NCI-H2107 (cell line): ENCODE measurements around the gene BABAM2.
"Not testable (repeated sequence)": the region's sequence is repeated elsewhere in the genome, so short reads cannot be mapped to it uniquely, and the experiment has no call there.

Experiments used
- DNase-seq: peaks from one replicate; lab custom pipeline; 2025; lab: John Stamatoyannopoulos, UW

The BABAM2 gene

DNA sequence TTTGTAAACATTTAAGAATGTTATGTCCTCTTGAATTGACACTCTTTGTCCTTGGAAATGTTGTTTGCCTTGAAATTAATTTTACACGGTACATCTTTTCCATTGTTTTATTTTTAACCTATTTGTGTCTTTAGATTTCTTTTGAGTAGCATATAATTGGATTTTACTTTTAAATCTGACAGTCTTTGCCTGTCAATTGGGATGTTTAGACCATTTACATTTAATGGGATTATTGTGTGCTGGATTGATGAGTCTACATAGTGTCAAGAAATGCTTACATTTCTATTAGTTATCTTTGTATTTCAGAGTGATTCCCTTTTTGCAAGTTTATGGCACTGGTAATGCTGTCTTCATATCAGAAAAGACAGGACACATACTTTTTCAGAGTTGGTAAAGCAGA lies 61.5 kb downstream of the BABAM2 start:
- DNase-seq = no peak

DNA sequence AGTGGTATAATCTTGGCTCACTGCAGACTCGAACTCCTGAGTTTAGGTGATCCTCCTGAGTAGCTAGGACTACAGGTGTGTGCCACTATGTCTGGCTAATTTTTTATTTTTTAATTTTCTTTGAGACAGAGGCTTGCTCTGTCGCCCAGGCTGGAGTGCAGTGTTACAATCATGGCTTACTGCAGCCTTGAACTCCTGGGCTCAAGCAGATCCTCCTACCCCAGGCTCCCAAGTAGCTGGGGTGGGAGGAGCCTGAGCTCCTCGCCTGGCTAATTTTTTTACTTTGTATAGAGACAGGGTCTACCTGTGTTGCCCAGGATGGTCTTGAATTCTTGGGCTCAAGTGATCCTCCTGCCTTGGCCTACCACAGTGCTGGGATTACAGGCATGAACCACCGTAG lies 62.5 kb downstream of the BABAM2 start:
- DNase-seq = no peak

DNA sequence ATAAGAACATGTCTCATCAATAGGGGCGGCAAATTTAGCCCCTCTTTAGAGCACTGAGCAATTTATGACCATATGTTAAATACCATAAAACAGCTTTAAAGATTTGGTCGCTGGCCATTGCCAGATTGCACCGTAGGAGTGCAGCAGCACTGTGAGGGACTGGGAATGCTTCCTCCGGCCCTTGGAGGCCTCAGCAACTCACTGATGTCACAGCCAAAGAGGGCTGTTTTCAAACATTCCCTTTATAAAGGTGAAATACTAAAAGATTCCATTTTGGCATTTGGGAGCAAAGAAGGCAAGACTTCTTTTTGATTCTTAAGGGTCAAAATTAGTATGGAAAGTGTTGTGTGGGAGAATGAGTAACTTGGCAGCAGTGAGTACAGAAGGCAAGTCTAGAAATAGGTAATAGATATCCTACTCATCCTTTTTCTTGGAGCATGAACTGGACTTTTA lies 63.7 kb downstream of the BABAM2 start:
- no peak for DNase-seq

DNA sequence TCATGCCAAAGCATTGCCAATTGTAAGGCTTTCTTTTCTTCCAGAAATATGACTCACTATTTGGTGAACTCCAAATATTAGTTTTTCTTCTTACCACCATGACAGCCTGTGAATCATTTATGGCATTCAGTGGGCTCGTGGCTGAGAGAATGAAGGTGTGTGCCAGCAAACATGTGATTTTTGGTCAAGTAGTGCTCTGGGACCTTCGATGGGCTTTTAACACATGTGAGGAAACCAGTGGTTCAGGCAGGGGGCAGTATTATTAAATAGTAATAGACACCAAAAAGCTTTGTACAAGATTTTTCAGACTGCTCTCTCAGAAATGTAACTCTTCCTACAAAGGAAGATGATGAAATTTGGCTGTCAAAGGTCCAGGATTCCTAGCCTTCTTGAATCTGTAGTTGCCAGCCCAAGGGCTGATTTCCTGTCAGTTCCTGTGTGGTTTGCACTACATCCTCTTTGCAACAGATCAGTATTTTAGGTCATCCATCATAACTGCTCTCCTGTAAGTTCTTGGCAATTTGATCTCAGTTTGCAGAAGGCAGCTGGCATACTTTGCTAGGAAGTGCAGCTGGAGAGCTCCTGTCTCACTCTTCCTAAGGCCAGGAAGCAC lies 64.3 kb downstream of the BABAM2 start:
- DNase-seq = peak; percentile 6

DNA sequence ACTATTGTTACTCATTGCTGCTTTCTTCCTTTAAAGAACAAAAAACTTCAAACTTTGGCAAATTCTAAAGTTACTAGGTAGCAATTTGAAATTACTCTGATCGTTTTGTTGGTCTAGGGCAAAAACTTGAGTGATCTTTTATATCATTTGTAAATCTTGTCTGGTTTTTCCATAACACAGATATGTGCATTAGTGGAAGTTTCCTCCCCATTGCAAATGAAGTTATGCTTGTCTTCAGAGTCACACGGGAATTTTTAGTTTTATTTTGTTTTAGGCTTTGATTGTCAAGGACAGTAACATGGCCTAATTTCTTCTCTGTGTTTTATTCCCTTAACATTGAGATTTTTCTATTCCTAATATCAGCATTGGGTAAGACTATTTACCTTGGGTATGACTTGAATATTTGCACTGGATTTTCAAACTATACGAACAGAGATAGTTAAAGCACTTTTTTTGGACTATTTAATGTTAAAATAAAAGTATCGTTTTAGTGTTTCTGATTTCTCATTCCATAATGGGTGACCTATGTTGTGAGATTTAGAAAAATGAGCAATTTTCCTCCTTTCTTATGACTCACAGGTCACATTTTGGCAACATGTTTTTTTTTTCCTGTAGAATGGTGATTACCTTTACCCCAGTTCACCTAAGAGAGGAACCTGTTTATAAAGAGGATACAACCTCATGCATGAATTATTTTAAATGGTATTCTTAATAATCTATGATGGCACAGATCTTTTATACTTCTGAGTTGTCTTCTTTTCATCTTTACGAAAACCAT lies 65.0 kb downstream of the BABAM2 start:
- DNase-seq = no peak

DNA sequence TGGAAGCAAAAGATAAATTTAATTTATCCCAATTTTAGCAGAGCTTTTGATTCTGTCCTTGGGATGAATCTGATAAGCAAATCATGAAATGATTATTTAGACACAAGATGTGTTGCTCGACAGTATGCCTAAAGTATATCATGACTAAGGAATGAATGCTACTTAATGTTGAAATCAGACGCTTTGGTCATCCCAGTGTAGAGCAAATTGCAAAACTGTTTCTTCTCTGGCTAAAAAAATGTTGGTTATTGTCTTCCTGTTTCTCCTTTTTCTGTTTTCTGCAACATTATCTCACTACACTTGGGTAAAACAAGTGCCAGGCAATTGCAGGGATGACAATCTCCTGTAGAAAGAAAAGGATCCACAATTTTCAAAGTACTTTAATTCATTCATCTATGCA lies 66.4 kb downstream of the BABAM2 start:
- DNase-seq = no peak

DNA sequence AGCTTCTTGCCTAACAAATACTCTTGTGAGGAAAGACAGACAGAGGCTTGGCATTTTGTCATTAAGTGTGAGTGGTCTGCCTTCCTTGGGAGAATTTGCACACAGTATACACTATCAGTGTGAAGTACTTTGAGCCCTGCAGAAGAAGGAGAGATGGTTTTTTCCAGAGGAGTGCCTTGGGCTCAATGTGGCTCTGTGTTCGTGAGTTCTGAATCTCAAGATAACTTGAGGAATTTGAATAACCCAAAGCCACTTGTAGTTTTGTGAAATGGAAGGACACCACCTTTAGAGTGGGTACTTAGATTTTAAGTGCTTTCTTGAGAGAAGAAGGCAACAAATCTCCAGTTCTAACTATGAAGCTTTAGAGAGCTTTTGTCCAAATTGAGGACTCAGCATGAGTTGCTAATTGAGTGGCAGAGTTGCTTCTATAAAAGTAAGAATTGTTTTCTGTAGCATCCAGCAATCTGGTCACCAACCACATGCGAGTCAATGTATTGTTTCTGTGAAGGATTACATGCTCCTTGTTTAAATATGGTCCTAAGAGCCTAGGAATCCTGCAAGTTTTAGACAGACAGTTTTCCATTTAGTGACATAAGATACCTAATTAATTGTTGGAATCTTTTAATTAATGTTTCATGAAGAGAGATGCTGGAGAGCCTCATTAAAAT lies 68.3 kb downstream of the BABAM2 start:
- no peak for DNase-seq

DNA sequence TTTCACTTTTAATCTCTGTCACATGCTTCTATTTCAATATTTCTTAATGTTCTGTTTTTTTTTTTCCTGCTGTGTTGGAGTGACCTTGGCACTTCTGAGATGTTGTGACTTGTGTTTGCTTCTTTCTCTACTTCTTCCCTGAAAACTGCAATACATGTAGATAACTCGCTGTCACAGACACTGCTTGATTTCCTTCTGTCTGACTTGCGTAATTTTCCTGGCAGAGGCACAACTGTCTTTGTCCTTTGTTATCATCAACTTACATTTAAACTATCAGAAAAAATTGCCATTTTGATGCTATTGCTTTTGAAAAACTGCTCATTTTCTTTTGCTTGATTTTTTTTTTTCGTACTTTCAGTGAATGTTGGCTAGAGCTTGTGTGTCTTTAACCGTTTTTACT lies 69.0 kb downstream of the BABAM2 start:
- DNase-seq = no peak

DNA sequence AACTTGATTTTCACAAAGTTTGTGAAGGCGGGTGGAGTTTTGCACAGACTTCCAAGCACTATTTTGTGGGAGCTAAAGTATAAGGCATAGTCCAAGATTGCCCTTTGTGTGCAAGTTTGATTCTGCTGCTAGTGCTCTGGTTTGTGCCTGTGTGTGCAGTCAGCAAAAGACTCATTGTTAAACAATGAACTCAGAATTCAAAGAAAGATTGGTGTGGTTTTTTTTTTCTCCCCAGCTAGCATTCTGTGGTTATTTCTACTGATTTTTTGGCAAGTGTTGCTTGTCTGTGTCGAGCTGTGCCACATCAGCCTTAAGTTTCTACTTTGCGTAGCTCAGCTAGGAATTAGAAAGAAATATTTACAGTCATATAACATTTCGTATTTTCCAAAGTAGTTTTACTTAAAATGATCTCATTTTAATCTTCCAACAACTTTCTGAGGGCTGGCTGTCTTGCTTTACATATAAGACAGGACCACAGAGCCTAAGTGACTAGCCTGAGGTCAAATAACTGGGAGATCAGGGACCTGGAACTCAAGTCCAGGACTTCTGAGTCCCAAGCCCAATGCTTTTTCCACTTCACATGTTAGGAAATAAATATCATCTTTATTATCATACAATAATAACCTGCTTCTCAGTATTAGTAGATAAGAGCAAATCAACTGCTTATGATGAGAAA lies 69.8 kb downstream of the BABAM2 start:
- DNase-seq = no peak

DNA sequence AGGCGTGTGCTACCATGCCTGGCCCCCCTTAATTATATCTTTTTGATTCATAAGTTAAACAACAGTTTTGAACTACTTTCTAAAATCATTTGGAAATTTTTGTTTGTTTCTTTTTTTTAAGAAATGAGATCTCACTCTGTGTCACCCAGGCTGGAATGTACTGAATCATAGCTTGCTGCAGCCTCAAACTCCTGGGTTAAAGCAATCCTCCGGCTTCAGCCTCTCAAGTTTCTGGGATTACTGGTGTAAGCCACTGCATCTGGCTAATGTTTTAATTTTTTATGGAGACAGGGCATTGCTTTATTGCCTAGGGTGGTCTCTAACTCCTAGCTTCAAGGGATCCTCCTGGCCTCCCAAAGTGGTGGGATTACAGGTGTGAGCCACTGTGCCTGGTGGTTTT lies 71.5 kb downstream of the BABAM2 start:
- no peak for DNase-seq

DNA sequence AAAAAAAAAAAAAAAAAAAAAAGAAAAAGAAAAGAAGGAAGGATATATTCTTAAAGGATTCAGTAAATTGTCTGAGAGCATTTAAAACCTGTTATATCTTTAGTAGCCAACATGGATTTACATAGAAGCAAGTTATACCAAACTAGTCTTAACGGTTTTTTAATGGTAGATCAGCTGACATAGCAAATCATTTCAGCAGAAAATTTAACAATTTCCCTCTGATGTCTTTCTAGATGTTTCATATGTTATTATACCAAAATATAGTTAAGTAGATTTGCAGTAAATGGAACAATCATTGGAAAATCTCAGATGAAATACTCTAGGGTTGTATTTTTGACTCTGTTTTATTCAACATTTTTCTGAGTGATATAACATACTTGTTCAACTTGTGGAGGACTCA lies 72.9 kb downstream of the BABAM2 start:
- DNase-seq = no peak

DNA sequence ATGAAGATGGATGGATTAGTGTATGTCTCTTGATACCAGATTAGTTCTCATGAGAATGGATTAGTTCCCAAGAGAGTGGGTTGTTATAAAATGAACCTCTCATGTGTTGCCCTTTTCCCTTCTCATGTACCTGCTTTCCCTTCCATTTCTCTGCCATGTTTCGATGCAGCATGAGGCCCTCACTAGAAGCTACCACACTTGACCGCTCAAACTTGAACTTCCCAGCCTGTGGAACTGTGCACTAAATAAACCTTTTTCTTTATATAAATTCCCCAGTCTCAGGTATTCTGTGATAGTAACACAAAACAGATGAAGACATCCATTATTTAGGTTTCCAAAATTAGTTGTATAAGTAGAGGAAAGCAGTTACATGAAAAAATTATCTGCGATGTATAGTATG lies 73.5 kb downstream of the BABAM2 start:
- no peak for DNase-seq

DNA sequence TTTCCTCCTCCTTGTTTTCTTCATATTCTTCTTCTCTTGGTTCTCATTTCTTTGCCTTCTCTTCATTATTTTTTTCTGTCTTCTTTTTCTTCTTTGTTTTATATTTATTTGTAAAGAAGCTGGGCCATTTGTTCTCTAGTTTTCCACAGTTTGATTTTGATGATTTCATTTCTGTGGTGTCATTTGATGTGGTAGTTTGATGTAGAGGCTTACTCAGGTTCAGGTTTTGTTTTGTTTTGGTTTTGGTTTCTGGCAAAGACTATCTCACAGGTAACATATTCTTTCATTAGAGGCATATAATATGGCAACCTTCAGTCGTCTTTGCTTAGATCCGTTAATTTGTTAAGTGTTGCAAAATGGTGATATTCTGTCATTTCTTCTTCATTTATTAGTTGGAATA lies 75.3 kb downstream of the BABAM2 start:
- no peak for DNase-seq

DNA sequence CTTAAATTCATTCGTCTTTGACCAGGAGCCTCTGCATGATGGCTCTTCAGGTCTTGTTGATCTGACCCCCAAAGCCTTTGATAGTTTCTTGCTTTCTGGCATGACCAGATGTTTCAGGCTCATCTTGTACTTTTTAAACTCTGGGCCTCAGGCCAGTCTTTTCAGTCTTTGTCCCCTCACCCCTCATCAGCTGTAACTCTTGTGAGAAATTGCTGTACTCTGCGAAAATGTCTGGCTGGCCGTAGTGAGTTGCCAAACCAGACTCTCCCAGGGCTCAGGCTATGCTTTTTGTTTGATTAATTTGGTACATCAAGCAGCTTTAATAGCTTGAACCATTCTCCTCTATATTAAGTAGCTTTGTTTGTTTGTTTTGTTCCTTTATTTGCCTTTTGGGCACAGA lies 75.9 kb downstream of the BABAM2 start:
- DNase-seq = no peak

DNA sequence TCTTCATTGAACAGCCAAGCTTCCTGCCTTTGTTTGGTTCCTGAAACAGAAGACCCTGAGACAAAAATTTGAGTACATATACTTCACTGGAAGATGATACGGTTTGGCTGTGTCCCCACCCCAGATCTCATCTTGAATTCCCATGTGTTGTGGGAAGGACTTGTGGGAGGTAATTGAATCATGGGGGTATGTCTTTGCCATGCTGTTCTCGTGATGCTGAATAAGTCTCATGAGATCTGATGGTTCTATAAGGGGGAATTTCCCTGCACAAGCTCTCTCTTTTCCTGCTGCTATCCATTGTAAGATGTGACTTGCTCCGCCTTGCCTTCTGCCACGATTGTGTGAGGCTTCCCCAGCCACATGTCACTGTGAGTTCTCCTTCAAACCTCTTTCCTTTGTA lies 76.5 kb downstream of the BABAM2 start:
- DNase-seq = no peak

DNA sequence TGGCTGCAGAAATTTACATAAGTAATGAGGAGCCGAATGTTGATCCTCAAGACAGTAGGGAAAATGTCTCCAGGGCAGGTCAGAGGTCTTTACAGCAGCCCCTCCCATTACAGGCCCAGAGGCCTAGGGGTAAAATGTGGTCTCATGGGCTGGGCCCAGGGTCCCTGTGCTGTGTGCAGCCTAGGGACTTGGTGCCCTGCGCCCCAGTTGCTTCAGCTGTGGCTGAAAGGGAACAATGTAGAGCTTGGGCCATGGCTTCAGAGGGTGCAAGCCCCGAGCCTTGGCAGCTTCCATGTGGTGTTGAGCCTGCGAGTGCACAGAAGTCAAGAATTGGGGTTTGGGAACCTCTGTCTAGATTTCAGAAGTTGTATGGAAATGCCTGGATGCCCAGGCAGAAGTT lies 77.5 kb downstream of the BABAM2 start:
- not testable (repeated sequence) for DNase-seq

DNA sequence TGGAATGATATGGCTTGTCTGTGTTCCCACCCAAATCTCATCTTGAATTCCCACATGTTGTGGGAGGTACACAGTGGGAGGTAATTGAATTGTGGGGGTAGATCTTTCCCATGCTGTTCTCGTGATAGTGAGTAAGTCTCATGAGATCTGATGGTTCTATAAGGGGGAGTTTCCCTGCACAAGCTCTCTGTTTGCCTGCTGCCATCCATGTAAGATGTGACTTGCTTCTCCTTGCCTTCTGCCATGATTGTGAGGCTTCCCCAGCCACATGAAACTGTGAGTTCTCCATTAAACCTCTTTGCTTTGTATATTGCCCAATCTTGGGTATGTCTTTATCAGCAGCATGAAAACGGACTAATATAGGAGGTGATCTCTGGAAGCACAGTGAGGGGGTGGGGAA lies 78.4 kb downstream of the BABAM2 start:
- DNase-seq = not testable (repeated sequence)

DNA sequence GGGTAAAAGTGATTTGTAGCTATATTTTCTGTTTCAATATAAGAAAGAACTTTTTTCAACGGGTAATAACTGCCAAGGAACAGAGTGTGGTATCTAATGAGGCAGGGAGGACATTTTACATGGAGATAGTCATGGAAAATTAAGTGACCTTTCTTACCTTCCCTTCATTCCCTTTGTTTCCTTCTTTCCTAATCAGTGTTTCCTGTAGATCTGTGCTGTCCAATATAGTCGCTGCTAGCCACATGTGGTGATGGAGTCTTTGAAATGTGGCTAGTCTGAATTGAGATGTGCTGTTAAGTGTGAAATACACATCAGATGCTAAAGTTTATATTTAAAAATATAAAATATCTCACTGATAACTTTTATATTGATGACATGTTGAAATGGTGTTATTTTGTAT lies 81.8 kb downstream of the BABAM2 start:
- DNase-seq = no peak

DNA sequence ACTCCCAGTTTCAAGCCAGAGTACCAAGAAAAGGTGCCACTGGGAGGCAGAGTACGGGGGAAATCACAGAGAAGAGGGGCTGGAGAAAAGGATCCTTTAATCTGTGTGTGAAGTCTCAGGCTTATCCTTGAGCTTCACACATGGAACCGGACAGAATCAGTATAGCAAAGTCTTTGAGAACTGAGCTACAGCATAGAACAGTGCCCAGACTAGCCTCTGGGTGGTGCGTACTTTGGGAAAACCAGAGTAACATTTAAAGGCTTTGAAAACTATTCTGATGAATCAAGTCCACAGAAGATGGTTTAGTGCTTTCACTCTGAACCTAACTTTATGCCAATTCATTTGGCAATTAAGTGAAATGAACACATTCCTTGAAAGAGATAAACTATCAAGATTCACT lies 83.1 kb downstream of the BABAM2 start:
- DNase-seq = no peak

DNA sequence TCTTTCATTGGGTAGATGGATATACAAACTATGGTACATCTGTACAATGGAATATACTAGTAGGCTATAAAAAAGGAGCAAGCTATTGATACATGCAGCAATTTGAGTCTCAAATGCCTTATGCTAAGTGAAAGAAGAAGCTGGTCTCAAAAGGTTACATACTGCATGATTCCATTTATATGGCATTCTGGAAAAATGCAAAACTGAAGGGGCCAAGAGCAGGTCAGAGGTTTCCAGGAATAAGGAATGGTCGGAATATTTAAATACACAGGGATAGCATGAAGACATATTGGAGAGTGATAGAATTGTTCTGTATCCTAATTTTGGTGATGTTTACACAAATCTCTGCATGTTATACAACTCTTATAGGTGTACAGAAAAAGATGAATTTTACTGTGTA lies 85.8 kb downstream of the BABAM2 start:
- no peak for DNase-seq

DNA sequence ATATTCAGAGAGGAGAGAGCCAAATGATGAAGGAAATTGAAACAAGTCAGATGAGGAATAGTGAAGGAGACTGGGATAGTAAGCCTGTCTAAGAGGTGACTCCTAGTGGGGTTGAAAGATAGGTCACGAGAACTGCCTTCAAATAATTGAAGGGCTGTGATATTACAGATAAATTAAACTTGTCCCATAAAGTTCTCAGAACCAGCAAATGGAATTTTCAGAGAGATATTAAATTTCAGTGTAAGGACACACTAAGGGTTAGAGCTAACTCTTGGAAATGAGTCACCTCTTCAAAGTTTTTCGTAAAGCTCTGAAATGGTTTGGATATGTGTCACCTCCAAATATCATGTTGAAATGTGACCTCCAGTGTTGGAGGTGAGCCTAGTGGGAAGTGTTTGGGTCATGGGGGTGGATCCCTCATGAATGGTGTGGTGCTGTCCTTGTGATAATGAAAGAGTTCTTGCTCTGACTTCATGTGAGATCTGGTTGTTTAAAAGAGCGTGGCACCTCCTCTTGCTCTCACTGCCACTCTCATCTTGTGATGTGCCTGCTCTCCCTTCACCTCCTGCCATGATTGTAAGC lies 87.3 kb downstream of the BABAM2 start:
- DNase-seq = no peak

DNA sequence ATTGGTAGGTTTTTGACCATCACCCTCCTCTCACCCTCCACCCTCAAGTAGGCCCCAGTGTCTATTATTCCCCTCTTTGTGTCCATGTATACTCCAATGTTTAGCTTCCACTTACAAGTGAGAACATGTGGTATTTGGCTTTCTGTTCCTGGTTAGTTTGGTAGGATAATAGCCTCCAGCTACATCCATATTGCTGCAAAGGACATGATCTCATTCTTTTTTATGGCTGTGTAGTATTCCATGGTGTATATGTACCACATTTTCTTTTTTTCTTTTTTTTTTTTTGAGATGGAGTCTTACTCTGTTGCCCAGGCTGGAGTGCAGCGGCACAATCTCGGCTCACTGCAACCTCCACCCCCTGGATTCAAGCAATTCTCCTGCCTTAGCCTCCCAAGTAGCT lies 88.2 kb downstream of the BABAM2 start:
- DNase-seq = not testable (repeated sequence)
